SU-DHL-6 (cell line): ENCODE data around the gene PIBF1.

Experiments
- H2AFZ ChIP-seq: fragments of 200-600 bp; sonication (generic); 2 replicates; pipeline ENCODE4 v1.6.1; 2014; ENCODE audit warnings: low read depth, mild to moderate bottlenecking, moderate library complexity, mixed read lengths, antibody characterized with exemption, low read length; ENCODE audit not compliant: severe bottlenecking
- H3F3A ChIP-seq: fragments of 200-600 bp; shearing (Covaris generic); 2 replicates; pipeline ENCODE4 v1.6.0; 2016; ENCODE audit warnings: antibody characterized with exemption, mild to moderate bottlenecking; ENCODE audit not compliant: insufficient read depth
- H3K27ac ChIP-seq: fragments of 200-600 bp; sonication (generic); 2 replicates; pipeline ENCODE4 v1.5.1; 2016; ENCODE audit warnings: low read depth, mild to moderate bottlenecking, low read length, moderate library complexity, mixed read lengths
- H3K27me3 ChIP-seq: fragments of 200-600 bp; sonication (generic), shearing (Covaris generic); 2 replicates; pipeline ENCODE4 v1.6.0; 2014; ENCODE audit warnings: mild to moderate bottlenecking, low read length
- H3K36me3 ChIP-seq: fragments of 200-600 bp; sonication (generic); 2 replicates; pipeline ENCODE4 v1.6.1; 2014; ENCODE audit warnings: mild to moderate bottlenecking, low read length, mixed read lengths
- H3K4me2 ChIP-seq: fragments of 300-600, 200-600 bp; shearing (Covaris generic), sonication (generic); 2 replicates; pipeline ENCODE4 v1.6.0; 2014; ENCODE audit warnings: low read length, low read depth, mild to moderate bottlenecking; ENCODE audit not compliant: poor library complexity, severe bottlenecking
- H3K4me3 ChIP-seq: fragments of 200-600 bp; sonication (generic); 2 replicates; pipeline ENCODE4 v1.5.1; 2014; ENCODE audit warnings: antibody characterized with exemption, low read length, mild to moderate bottlenecking, mixed read lengths; ENCODE audit not compliant: insufficient read depth, poor library complexity, severe bottlenecking
- H3K79me2 ChIP-seq: fragments of 200-600 bp; sonication (generic); 2 replicates; pipeline ENCODE4 v1.6.1; 2014; ENCODE audit warnings: mild to moderate bottlenecking, low read length, moderate library complexity; ENCODE audit not compliant: insufficient read depth
- H3K9ac ChIP-seq: fragments of 200-600 bp; sonication (generic); 2 replicates; pipeline ENCODE4 v1.7.0; 2014; ENCODE audit warnings: mild to moderate bottlenecking, low read length
- H3K9me2 ChIP-seq: fragments of 200-600 bp; sonication (generic); replicated peaks from 2 replicates; pipeline ENCODE4 v1.6.1; 2014; ENCODE audit warnings: low read length; ENCODE audit not compliant: insufficient read depth
- H3K9me3 ChIP-seq: fragments of 200-600 bp; sonication (generic); 2 replicates; pipeline ENCODE4 v1.6.1; 2014; ENCODE audit warnings: low read length, mixed read lengths; ENCODE audit not compliant: insufficient read depth
- H4K20me1 ChIP-seq: fragments of 200-600 bp; sonication (generic); 2 replicates; pipeline ENCODE4 v1.6.1; 2014; ENCODE audit warnings: low read depth, mild to moderate bottlenecking, antibody characterized with exemption, low read length, moderate library complexity, mixed read lengths
- CTCF ChIP-seq: fragments of 200-600 bp; sonication (generic); IDR thresholded peaks from one replicate; pipeline ENCODE4 v1.5.1; 2017; ENCODE audit warnings: antibody characterized with exemption, mild to moderate bottlenecking, low read length, moderate library complexity; ENCODE audit not compliant: insufficient read depth, poor library complexity, severe bottlenecking
- EZH2phosphoT487 ChIP-seq: fragments of 200-600 bp; sonication (generic), shearing (Covaris generic); conservative IDR thresholded peaks from 2 replicates; pipeline ENCODE4 v1.6.1; 2018; ENCODE audit warnings: mild to moderate bottlenecking, antibody characterized with exemption, low read length, moderate library complexity, mixed read lengths

The PIBF1 gene

DNA sequence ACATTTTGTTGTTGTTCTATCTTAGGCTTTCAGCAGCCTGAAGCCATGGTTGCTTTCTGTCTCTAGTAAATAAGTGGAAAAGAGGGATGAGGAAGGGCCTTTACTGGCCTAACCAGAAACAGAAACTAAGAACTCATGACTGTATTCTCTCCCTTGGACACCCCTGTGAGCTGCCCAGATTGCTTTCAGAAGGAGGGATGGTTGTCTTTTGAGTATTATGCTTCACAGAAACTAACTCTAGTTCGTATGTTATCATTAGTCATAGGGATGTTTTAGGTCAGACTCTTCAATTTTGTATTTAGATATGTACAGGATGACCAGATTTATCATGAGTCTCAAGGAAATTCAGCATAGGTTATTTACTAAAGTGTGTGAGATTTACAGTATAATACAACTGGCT is 36.7 kb upstream of the PIBF1 start:
- peaks cover 31% of the 10 kb centered on the region for H3K79me2 ChIP-seq
- H3K9ac ChIP-seq: no peak overlapping the region
- H3K9me3 ChIP-seq: no peaks in the 10 kb centered on the region
- H3K27me3 ChIP-seq: no peaks in the 10 kb centered on the region
- H3K4me3 ChIP-seq: no peak overlapping the region
- TF ChIP-seq CTCF (no peak), EZH2phosphoT487 (no peak)
- peaks cover 69% of the 10 kb centered on the region for H3K36me3 ChIP-seq
- no peak overlapping the region for H3K27ac ChIP-seq
- no peak overlapping the region for H3K4me2 ChIP-seq
- no peak overlapping the region for H2AFZ ChIP-seq
- H3F3A ChIP-seq: peaks cover 17% of the 10 kb centered on the region; the same call in 1 of the 2 replicates
- H4K20me1 ChIP-seq: peaks cover 4% of the 10 kb centered on the region; the same call in 1 of the 2 replicates
- no peaks in the 10 kb centered on the region for H3K9me2 ChIP-seq

DNA sequence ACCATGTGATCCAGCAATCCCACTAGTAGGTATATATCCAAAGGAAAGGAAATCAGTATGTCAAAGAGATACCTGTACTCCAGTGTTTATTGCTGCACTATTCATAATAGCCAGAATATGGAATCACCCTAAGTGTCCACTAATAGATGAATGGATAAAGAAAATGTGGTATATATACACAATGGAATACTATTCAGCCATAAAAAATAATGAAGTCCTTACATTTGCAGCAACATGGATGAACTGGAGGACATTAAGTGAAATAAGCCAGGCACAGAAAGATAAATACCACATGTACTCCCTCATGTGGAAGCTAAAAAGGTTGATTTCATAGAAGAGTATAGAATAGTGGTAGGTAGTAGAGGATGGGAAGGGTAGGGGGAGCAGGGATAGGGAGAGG is 30.7 kb upstream of the PIBF1 start:
- no peak overlapping the region for H2AFZ ChIP-seq
- no peak for TF ChIP-seq EZH2phosphoT487
- TF ChIP-seq CTCF: no peak
- no peak overlapping the region for H3K4me2 ChIP-seq
- H3K9me2 ChIP-seq: no peaks in the 10 kb centered on the region
- H3K27me3 ChIP-seq: no peaks in the 10 kb centered on the region
- H4K20me1 ChIP-seq: peaks cover 10% of the 10 kb centered on the region
- H3K9ac ChIP-seq: no peak overlapping the region
- peaks cover 30% of the 10 kb centered on the region for H3F3A ChIP-seq
- no peaks in the 10 kb centered on the region for H3K9me3 ChIP-seq
- H3K4me3 ChIP-seq: no peak overlapping the region
- H3K27ac ChIP-seq: no peak overlapping the region
- peaks cover 72% of the 10 kb centered on the region for H3K36me3 ChIP-seq
- H3K79me2 ChIP-seq: peaks cover 25% of the 10 kb centered on the region

- Histone ChIP-seq H3K4me3 (no peak overlapping the region), H3K4me2 (no peak overlapping the region), H3K36me3 (peaks cover 62% of the 10 kb centered on the region), H4K20me1 (peaks cover 10% of the 10 kb centered on the region), H3K9me3 (no peaks in the 10 kb centered on the region), H3K9ac (no peak overlapping the region), H2AFZ (no peak overlapping the region), H3K79me2 (peaks cover 18% of the 10 kb centered on the region), H3F3A (peaks cover 24% of the 10 kb centered on the region), H3K9me2 (no peaks in the 10 kb centered on the region), H3K27ac (no peak overlapping the region), H3K27me3 (no peaks in the 10 kb centered on the region)
- TF ChIP-seq CTCF (no peak), EZH2phosphoT487 (no peak)
Observed at GRCh38 chr13:72754111-72754510, 27.8 kb upstream of the PIBF1 start.
